SK-N-SH (cell line): ENCODE data around the gene NDOR1. TPM values are rescaled to one million over a fixed set of nuclear protein-coding genes. Genes with fewer than 3 reads are reported as not detected.

Experiments
- CTCF ChIA-PET: fragments of 300-600, 350-600 bp; formaldehyde crosslinking; extraction: SDS; loops from one replicate; lab custom pipeline; 2021; lab: Yijun Ruan, JAX
- POLR2A ChIA-PET: fragments of 350-600 bp; sonication (Branson Sonifier 250); formaldehyde crosslinking; extraction: SDS; loops from one replicate; lab custom pipeline; 2020; ENCODE audit warnings: antibody characterized with exemption, inconsistent platforms; lab: Yijun Ruan, JAX
- DNase-seq: peaks from one replicate; pipeline ENCODE4 v3.0.0; 2012
- H2AFZ ChIP-seq: fragments of 200-600 bp; sonication (generic); 2 replicates; pipeline ENCODE4 v1.8.1; 2016; ENCODE audit warnings: antibody characterized with exemption, mild to moderate bottlenecking, low read depth
- H3F3A ChIP-seq: fragments of 200-600 bp; sonication (generic); replicated peaks from 2 replicates; pipeline ENCODE3; 2016; ENCODE audit warnings: antibody characterized with exemption, mild to moderate bottlenecking; ENCODE audit not compliant: insufficient read depth
- H3K27ac ChIP-seq, 2 experiments: fragments of 200-500 bp in 1 of 2; fragments of 200-600 bp in 1 of 2; sonication (Bioruptor generic) in 1 of 2; sonication (generic), shearing (Covaris generic) in 1 of 2; 2 replicates each; pipeline versions ENCODE4 v1.5.1 to v1.6.1; 2014 to 2016; ENCODE audit warnings: low read depth in 2 of 2, inconsistent platforms in 1 of 2, low read length in 1 of 2, mild to moderate bottlenecking in 1 of 2, mixed read lengths in 1 of 2
- H3K27me3 ChIP-seq: fragments of 200-600 bp; sonication (generic), shearing (Covaris generic); 2 replicates; pipeline ENCODE4 v1.6.1; 2016; ENCODE audit warnings: mixed run types; ENCODE audit not compliant: insufficient read depth
- H3K36me3 ChIP-seq, 2 experiments: fragments of 200-500 bp in 1 of 2; fragments of 200-600 bp in 1 of 2; sonication (Bioruptor generic) in 1 of 2; sonication (generic) in 1 of 2; replicated peaks in 1 of 2; 2 replicates each; pipeline versions ENCODE3 to v1.5.1; 2014 to 2016; ENCODE audit warnings: low read length in 1 of 2, mild to moderate bottlenecking in 1 of 2; ENCODE audit not compliant: insufficient read depth in 2 of 2, control insufficient read depth in 1 of 2
- H3K4me1 ChIP-seq, 2 experiments: fragments of 200-500 bp in 1 of 2; fragments of 200-600 bp in 1 of 2; sonication (Bioruptor generic) in 1 of 2; sonication (generic), shearing (Covaris generic) in 1 of 2; 2 replicates each; pipeline versions ENCODE4 v1.5.1 to v1.6.1; 2014 to 2016; ENCODE audit warnings: low read depth in 1 of 2, low read length in 1 of 2, mixed run types in 1 of 2; ENCODE audit not compliant: insufficient read depth in 2 of 2, control insufficient read depth in 1 of 2
- H3K4me2 ChIP-seq: fragments of 200-600 bp; sonication (generic), shearing (Covaris generic); 2 replicates; pipeline ENCODE4 v1.6.1; 2017; ENCODE audit warnings: mixed run types
- H3K4me3 ChIP-seq, 2 experiments: fragments of 200-500 bp in 1 of 2; fragments of 200-600 bp in 1 of 2; sonication (Bioruptor generic) in 1 of 2; sonication (generic), shearing (Covaris generic) in 1 of 2; 2 replicates each; pipeline versions ENCODE4 v1.5.1 to v1.8.1; 2014 to 2016; ENCODE audit warnings: low read depth in 2 of 2, inconsistent platforms in 1 of 2, low read length in 1 of 2, mild to moderate bottlenecking in 1 of 2, mixed read lengths in 1 of 2, moderate library complexity in 1 of 2
- H3K79me2 ChIP-seq: fragments of 200-600 bp; sonication (generic); 2 replicates; pipeline ENCODE4 v1.8.1; 2017; ENCODE audit warnings: mild to moderate bottlenecking; ENCODE audit not compliant: insufficient read depth
- H3K9ac ChIP-seq: fragments of 200-600 bp; sonication (generic); 2 replicates; pipeline ENCODE4 v1.6.1; 2017; ENCODE audit warnings: mixed run types
- H3K9me2 ChIP-seq: fragments of 200-600 bp; sonication (generic); 2 replicates; pipeline ENCODE4 v1.6.1; 2017; ENCODE audit warnings: mixed run types
- H3K9me3 ChIP-seq: fragments of 200-600 bp; sonication (generic); 2 replicates; pipeline ENCODE4 v1.6.1; 2017; ENCODE audit warnings: mixed run types, mild to moderate bottlenecking, moderate library complexity
- H4K20me1 ChIP-seq: fragments of 200-600 bp; sonication (generic); 2 replicates; pipeline ENCODE4 v1.6.1; 2017; ENCODE audit warnings: mild to moderate bottlenecking, mixed run types; ENCODE audit not compliant: insufficient read depth
- EP300 ChIP-seq, 2 experiments: IDR thresholded peaks; 2 replicates each; pipeline versions ENCODE4 v1.4.0 to v1.6.1; 2012; ENCODE audit warnings: borderline replicate concordance in 1 of 2, low read depth in 1 of 2, low read length in 1 of 2
- FOSL2 ChIP-seq: IDR thresholded peaks from 2 replicates; pipeline ENCODE4 v1.4.0; 2012; ENCODE audit warnings: low read depth, mild to moderate bottlenecking, moderate library complexity, borderline replicate concordance
- GABPA ChIP-seq: IDR thresholded peaks from 2 replicates; pipeline ENCODE4 v1.4.0; 2012; ENCODE audit warnings: low read depth, mild to moderate bottlenecking
- GATA2 ChIP-seq: sonication (generic); formaldehyde crosslinking; IDR thresholded peaks from 2 replicates; pipeline ENCODE4 v1.5.0; 2020; ENCODE audit warnings: mild to moderate bottlenecking, missing genetic modification reagents
- MXI1 ChIP-seq: IDR thresholded peaks from 2 replicates; pipeline ENCODE4 v1.6.1; 2012; ENCODE audit warnings: mild to moderate bottlenecking, low read depth, low read length, improper control_type of control experiment
- POLR2AphosphoS5 ChIP-seq: IDR thresholded peaks from 2 replicates; pipeline ENCODE4 v1.6.1; 2012; ENCODE audit warnings: low read depth, low read length
- RAD21 ChIP-seq: IDR thresholded peaks from 2 replicates; pipeline ENCODE4 v1.6.1; 2012; ENCODE audit warnings: mild to moderate bottlenecking, low read length
- REST ChIP-seq: IDR thresholded peaks from 2 replicates; pipeline ENCODE4 v1.6.1; 2012; ENCODE audit warnings: mild to moderate bottlenecking, low read depth, low read length, moderate library complexity
- TAF1 ChIP-seq: IDR thresholded peaks from 2 replicates; pipeline ENCODE4 v1.6.1; 2012; ENCODE audit warnings: low read depth, mild to moderate bottlenecking, low read length, moderate library complexity, borderline replicate concordance
- TCF12 ChIP-seq: IDR thresholded peaks from 2 replicates; pipeline ENCODE4 v1.4.0; 2012
- TEAD4 ChIP-seq: IDR thresholded peaks from 2 replicates; pipeline ENCODE4 v1.4.0; 2012; ENCODE audit warnings: mild to moderate bottlenecking, borderline replicate concordance; ENCODE audit not compliant: insufficient read depth
- USF1 ChIP-seq: IDR thresholded peaks from 2 replicates; pipeline ENCODE4 v1.4.0; 2012; ENCODE audit warnings: low read depth, borderline replicate concordance
- YY1 ChIP-seq: IDR thresholded peaks from 2 replicates; pipeline ENCODE4 v1.4.0; 2012; ENCODE audit warnings: low read depth, mild to moderate bottlenecking
- WGBS: methylation state at CpG from one replicate; pipeline ENCODE4 v1.1.6; 2017; ENCODE audit warnings: low lambda C conversion rate; 5-methylcytosine and 5-hydroxymethylcytosine counted together
- polyA plus RNA-seq, 3 experiments: library from polyadenylated mRNA; depleted of rRNA; stranded (reverse); fragments of >200 nt; gene quantifications; 2 replicates each; pipeline ENCODE4 v1.2.3, GENCODE V29; 2012
- TF ChIP-seq, protein P1 (sequence below): IDR thresholded peaks from 2 replicates; pipeline ENCODE4 v1.4.0; 2012; ENCODE audit warnings: low read depth
- TF ChIP-seq, protein P2 (sequence below): IDR thresholded peaks from 2 replicates; pipeline ENCODE4; 2012
- TF ChIP-seq, protein P3 (sequence below): fragments of 200-600 bp; sonication (generic); IDR thresholded peaks from 2 replicates; pipeline ENCODE4 v1.6.1; 2017; ENCODE audit warnings: antibody characterized with exemption, mild to moderate bottlenecking, moderate library complexity

Gene NDOR1
- polyA plus RNA-seq, 1 of the 3 experiments (the other 2 are of a cell fraction), result 8.6 TPM

- no peak for TF ChIP-seq POLR2AphosphoS5
Measured at GRCh38 chr9:137204731-137205125, 772 bp upstream of the NDOR1 start (continued).

DNA sequence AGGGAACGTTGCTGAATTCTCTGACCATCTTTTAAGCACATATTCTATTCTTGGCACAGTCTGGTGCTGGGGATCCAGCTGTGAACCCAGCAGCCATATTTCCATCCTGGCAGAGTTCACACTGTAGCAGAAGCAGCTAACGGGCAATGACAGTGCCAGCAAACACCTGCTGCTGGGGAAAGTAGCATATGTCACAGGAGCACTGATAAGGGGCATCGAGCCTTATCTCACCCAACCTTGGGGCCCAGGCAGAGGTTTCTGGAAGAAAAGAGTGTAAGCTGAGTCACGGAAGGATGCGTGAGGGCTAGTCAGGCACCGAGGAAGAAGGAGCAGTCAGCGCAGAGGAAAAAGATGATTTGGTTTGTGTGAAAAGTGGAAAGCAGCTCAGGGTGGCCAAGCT is 1.1 kb downstream of the NDOR1 start:
- H3K9me2 ChIP-seq, result no peaks in the 10 kb centered on the region
- H3K4me3 ChIP-seq, result peak overlapping the region; percentile 87 to 100
- POLR2A ChIA-PET, result interaction anchor here (1.4 kb wide), 1 partner anchor 18 kb away, joined by 3 read pairs; the partner anchor contains the start of genes ANAPC2 and SSNA1

DNA sequence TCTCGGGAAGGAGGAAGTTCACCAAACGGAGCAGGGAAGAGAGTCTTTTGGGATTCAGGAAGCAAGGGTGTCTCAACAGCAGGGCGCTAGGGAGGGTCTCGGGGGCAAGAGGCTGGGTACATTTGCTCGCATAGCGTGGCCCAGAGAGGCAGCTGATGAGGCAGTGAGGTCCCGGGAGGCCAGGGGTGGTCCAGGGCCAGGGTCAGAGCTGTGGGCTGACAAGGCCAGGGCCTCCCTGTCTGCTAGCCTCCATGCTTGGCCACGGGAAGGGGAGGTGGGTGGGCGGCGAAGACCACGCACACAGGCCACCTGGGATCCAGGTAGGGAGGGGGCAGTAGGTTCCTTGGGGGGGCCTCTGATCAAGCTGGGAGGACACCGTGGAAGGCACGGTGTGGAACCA is 6.0 kb downstream of the NDOR1 start:
- H3K4me2 ChIP-seq, result no peak overlapping the region
- H3K79me2 ChIP-seq, result peaks cover 17% of the 10 kb centered on the region
- ChIA-PET CTCF (interaction anchor here (1.2 to 3.6 kb wide), 3 partner anchors 16 to 89 kb away, joined by 3 to 13 read pairs (median 4); partner anchors contain the start of gene RNF224), POLR2A (no interaction called here)
- no peaks in the 10 kb centered on the region for H3K27me3 ChIP-seq
- H3K4me1 ChIP-seq, result peaks cover 3 to 7% of the 10 kb centered on the region in 2 experiments
- no peak overlapping the region for H3K4me3 ChIP-seq
- DNase-seq, result no peak
- no peak overlapping the region for H2AFZ ChIP-seq
- 92% methylated on average over 10 of the region's 13 CpGs for WGBS
- H3K27ac ChIP-seq, result no peak overlapping the region
- no peak overlapping the region for H3K9ac ChIP-seq
- H4K20me1 ChIP-seq, result no peaks in the 10 kb centered on the region
- H3F3A ChIP-seq, result no peaks in the 10 kb centered on the region
- peaks cover 0 to 14% of the 10 kb centered on the region in 2 experiments for H3K36me3 ChIP-seq
- H3K9me3 ChIP-seq, result no peaks in the 10 kb centered on the region
- H3K9me2 ChIP-seq, result no peaks in the 10 kb centered on the region
- TF ChIP-seq TAF1 (no peak), MXI1 (no peak), TEAD4 (no peak), USF1 (no peak), RAD21 (no peak), YY1 (no peak), GABPA (no peak), EP300 (IDR thresholded peaks at IDR 0.05; ENCODE audit: borderline replicate concordance in 1 of 2, low read depth in 1 of 2, low read length in 1 of 2) (no peak), FOSL2 (no peak), GATA2 (CRISPR knock-in tag) (no peak), REST (no peak)
- TF ChIP-seq, protein P1, sequence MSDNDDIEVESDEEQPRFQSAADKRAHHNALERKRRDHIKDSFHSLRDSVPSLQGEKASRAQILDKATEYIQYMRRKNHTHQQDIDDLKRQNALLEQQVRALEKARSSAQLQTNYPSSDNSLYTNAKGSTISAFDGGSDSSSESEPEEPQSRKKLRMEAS, result no peak
- TF ChIP-seq, protein P2, sequence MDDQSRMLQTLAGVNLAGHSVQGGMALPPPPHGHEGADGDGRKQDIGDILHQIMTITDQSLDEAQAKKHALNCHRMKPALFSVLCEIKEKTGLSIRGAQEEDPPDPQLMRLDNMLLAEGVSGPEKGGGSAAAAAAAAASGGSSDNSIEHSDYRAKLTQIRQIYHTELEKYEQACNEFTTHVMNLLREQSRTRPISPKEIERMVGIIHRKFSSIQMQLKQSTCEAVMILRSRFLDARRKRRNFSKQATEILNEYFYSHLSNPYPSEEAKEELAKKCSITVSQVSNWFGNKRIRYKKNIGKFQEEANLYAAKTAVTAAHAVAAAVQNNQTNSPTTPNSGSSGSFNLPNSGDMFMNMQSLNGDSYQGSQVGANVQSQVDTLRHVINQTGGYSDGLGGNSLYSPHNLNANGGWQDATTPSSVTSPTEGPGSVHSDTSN, result no peak

More for the DNA sequence above, 1.1 kb downstream of the NDOR1 start:
- Histone ChIP-seq H3K36me3 (no peaks in the 10 kb centered on the region), H3K4me2 (peak overlapping the region; percentile 100), H3F3A (peaks cover 9% of the 10 kb centered on the region), H2AFZ (no peak overlapping the region), H3K4me1 (peaks cover 11 to 32% of the 10 kb centered on the region in 2 experiments), H4K20me1 (no peaks in the 10 kb centered on the region), H3K27ac (no peak overlapping the region), H3K79me2 (peaks cover 64% of the 10 kb centered on the region), H3K9ac (peak overlapping the region; percentile 99), H3K9me3 (no peaks in the 10 kb centered on the region), H3K27me3 (no peaks in the 10 kb centered on the region)
- no peak for DNase-seq
- TF ChIP-seq TEAD4 (no peak), YY1 (no peak), TCF12 (no peak), FOSL2 (no peak)
- TF ChIP-seq, protein P3, sequence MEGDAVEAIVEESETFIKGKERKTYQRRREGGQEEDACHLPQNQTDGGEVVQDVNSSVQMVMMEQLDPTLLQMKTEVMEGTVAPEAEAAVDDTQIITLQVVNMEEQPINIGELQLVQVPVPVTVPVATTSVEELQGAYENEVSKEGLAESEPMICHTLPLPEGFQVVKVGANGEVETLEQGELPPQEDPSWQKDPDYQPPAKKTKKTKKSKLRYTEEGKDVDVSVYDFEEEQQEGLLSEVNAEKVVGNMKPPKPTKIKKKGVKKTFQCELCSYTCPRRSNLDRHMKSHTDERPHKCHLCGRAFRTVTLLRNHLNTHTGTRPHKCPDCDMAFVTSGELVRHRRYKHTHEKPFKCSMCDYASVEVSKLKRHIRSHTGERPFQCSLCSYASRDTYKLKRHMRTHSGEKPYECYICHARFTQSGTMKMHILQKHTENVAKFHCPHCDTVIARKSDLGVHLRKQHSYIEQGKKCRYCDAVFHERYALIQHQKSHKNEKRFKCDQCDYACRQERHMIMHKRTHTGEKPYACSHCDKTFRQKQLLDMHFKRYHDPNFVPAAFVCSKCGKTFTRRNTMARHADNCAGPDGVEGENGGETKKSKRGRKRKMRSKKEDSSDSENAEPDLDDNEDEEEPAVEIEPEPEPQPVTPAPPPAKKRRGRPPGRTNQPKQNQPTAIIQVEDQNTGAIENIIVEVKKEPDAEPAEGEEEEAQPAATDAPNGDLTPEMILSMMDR, result no peak
- CTCF ChIA-PET, result interaction anchor here (0.6 to 1.4 kb wide), 4 partner anchors 10 to 239 kb away, joined by 3 to 6 read pairs (median 4); partner anchors contain the start of genes ANAPC2, RNF224 and SSNA1
- 62% methylated on average over 7 of the region's 7 CpGs for WGBS
